NCI-H1417 (cell line): ENCODE measurements around the gene TOR2A.

Experiments
- DNase-seq, 3 experiments: peaks; one replicate each; lab custom pipeline; 2025; lab: John Stamatoyannopoulos, UW

Gene TOR2A

DNA sequence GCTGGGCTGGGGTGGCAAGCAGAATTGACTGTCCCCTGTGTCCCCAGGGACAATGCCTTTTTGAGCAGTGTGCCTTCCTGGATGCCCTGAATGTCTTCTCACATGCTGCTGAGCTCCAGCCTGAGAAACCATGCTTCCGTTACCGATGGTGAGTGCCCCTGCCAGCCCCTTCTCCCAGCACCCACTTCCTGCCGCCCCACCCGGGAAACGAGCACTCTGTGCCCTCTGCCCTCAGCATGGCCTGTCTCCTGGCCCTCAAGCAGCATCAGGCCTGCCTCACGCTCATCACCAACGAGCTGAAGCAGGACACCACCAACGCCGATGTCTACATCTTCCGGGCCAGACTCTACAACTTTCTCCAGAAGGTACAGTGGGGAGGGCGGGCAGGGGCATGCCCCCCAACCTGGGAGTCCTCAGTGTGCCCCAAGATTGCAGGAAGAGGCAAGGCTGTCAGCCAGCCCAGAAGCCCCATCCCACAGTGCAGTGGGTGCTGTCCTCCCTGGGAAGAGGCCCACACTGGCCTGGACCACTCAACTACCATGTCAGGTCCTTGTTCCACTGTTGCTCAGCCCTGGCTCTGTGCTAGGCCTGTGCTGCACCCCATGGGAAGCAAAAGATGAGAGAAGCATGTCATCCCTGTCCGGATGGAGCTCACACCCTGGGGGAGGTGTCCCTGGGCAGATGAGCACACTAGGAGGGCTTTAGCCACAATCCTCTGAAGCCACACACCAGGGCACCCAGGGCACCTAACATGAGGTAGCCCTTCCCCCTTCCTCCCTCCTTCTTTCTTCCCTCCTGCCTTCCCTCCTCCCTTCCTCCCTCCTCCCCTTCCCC, 14.8 kb downstream of the TOR2A start:
- peak in 2 of 3 experiments; percentile 47 to 48 for DNase-seq

DNA sequence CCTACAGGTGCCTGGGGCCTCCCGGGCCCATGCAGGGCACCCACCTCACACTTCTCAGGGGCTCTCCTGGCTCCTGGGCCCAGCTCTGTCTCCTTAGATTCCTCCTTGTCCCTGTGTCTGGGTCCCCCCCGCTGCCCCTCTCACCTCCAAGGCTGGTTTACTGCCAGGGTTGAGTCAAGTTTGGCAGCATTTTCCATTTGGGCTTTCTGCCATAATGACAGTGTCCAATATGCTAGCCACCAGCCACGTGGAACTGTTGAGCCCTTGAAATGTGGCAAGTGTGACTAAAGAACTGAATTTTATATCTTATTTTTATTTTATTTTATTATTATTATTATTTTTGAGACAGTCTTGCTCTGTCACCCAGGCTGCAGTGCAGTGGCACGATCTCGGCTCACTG, 17.3 kb downstream of the TOR2A start:
- DNase-seq = peak in 1 of 3 experiments; percentile 10

DNA sequence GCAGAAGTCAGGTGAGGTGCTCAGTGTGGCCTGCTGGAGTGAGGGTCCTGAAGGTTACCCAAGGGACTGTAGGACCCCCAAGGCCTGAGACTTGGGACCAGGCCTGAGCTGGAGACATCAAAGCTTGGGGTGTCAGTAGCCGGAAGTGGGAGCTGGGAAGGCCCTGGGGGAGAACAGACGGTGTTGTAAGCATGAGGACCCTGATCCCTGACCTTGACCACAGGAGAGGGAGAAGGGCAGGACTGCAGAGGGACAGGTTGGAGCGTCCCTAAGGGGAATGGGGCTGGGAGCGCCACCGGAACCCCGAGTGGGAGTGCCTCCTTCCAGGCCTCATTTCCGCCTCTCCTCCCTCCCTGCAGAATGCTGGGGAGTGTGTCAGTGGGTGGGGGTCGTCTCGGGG, 18.7 kb downstream of the TOR2A start:
- DNase-seq = no peak

DNA sequence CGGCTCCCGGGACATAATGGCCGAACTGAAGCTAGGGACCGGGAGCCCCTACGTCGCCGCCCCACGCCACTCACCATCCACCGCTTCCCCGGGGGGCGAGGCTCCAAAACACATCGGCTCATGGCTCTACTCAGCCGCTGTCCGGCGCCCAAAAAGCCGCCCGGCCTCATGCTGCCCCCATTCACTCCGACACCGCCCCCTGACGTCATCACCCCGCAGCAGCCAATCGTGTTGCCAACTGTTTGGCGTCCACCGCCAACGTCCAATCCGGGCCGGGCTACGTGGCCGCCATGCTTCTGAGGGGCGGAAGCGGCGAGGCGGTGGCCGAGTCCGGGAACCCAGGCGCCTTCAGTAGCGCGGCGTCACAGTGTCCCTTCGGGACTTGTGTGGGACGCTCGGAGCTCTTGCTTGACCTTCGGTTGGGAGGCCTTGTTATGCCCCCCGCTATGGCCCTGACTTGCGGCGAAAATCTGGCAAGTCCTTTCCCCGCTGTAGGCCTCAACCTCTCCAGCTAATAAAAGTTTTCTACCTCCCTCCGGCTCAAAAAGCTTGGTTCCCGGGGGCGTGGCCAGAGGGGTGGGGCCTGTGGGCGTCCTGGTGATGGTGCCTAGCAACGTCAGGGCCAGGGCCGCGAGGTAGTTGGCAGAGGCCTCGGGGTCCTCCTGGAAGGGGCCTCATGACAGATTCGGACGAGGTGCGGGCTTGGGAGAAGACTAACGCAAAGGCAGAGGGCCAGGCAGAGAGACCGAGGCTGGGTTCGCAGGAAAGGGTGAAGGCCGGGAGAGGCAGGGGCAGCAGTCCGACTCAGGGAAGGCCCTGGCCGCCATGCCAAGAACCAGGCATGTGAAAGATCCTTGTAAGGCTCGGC, 19.4 kb downstream of the TOR2A start, which contains the start of the genes PTRH1 and TTC16:
TSS of gene PTRH1 (minus strand) at position 194 of the 868 bp plus-strand sequence. CDS start at position 170, 24 bp downstream.
TSS of gene TTC16 (plus strand) at position 610 of the 868 bp plus-strand sequence. CDS start at position 677, 67 bp downstream.
- peak; percentile 88 to 98 (median 97) for DNase-seq

DNA sequence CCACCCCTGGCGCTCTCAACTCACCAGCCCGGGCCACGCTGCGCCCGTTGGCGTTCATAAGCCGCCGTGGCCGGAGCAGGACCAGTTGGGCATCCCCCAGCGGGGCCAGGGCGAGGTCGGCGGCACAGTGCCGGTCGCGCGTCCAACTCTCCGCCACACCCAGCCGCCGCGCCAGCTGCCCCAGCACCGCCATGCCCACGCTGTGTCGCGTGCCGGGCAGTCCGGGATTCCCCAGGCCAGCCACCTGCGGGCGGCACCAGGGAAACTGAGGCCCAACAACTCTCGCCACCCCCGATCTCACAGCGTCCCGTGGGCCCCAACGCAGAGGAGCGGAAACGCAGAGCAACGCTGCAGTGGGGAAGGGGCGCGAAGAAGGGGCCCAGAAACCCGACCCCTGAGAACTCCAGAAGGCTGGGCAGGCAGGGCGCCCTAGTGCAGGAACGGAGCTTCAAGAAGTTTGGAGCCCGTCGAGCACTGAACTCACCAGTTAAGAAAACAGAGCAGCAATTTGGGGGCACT, 20.1 kb downstream of the TOR2A start:
- no peak for DNase-seq

DNA sequence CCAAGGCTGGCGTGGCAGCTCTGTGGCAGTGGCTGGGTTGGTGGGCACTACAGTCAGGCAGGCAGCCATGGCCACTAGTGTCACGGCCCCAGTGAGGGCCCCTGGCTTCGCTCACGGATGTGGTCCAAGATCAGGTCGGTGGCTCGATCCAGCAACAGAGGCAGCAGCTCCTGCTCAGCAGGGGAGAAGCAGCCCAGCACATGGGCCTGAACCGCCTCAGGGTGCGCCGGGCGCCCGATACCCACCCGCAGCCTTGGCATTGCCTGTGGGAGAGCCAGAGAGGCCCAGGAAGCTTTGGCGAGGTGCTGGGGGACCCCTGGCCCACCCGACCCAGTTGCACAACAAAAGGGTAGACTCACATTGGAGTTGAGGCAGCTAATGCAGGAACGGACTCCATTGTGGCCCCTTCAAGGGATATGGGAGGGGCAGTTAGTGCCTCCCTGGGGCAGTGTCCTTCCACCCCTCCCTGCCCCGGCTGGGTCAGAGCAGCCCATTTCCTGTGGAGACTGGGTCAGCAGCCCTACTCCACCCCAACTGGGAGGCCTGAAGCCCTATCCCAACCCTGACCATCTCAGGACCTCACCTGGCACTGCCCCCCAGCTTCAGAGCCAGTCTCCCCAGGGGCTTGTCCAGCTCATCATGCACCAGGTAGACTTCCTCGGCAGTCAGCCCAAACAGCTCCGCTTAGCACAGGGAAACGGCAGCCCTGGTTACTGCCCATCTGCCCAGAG, 20.9 kb downstream of the TOR2A start:
- peak in 1 of 3 experiments; percentile 20 for DNase-seq

DNA sequence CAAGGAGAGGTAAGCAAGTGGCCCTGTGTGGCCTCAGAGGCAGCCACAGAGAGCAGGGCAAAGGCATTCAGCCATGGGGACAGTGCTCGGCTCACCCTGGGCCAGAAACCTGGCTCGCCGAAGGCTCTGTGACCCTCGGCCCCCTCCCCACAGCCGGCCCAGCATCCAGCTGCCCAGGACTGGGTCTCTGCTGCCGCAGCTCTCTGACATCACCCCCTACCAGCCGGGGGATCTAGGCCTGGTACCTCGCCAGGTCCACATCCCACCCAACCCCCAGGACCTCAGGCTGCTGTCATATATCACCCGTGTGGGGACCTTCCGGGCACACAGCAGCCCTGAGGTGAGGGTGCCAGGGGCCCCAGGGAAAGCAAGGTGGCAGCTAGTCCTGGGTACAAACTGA, 22.2 kb downstream of the TOR2A start:
- no peak for DNase-seq

DNA sequence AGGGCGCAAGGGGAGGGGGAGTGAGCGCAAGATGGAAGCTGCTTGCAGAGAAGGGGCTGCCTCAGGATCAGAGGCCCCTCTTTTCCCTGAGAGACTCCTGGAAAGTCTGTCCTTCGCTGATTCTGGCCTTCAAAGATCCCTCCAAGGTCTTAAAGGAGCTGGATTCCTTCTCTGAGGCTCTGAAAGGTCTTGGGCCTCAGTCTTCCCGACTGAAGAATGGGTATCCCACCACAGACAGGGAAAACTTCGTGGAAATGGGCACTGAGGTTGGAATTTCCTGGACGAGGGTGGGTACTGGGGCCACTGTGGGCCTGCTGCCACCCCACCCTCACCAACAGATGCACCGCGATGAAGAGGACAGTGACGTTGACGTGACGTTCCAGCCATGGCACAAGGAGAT, 22.7 kb downstream of the TOR2A start:
- no peak for DNase-seq

DNA sequence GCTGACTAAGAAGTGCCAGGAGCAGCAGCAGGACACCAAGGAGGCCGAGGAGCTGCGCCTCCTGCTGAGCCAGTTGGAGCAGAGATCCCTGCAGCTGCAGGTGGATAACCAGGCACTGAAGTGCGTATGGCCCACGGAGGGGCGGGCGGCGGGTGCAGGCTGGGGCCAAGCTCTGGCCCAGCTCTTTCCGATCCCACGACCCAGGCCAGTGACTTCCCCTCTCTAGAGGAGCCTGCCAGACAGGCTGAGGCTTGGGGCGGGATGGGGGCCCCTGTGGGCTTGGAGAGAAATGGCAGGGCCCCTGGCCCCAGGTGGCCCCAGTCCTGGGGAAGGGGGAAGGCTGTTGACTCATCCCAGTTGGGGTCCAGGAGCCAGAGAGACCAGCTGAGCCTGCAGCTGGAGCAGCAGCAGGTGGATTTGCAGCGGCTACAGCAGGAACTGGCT, 23.2 kb downstream of the TOR2A start:
- DNase-seq = peak in 2 of 3 experiments; percentile 93 to 96

DNA sequence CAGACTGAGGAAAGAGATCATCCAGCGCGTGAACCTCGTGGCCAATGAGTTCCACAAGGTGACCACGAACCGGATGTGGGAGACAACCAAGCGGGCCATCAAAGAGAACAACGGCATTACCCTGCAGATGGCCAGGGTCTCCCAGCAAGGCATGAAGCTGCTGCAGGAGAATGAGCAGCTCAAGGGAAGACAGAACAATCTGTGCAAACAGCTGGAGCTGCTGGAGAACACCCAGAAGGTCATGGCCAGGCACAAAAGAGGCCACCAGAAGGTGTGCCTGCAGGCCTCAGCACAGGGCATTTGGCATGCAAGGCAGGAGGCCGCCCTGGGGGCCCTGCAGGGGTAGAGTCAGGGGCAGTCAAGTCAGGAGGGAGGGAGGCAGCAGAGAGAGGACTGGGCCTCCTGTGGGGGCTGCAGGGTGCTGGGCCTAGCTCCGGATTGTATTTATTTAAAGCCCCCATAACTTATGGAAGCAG, 23.8 kb downstream of the TOR2A start:
- peak in 1 of 3 experiments; percentile 49 for DNase-seq

DNA sequence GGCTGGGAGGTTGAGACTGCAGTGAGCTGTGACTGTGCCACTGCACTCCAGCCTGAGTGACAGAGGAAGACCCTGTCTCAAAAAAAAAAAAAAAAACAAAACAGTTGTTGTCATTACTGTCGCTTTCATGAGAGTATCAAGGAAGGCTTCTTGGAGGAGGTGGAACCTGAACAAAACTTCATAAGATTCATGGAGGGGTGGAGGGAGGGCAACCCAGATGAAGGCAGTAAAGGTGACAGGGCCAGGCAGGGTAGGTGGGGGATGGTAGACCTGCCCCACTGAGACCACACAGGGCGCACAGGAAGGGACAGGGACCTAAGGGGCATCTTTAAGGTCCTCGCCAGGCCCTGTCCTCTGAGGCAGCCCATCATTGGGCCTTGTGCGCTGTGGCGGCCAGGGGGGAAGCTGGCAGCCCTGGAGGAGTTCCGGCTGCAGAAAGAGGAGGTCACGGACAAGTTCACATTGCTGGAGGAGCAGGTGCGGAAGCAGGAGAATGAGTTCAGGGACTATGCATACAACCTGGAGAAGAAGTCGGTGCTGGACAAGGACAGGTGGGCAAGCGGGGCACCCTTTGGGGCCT, 24.8 kb downstream of the TOR2A start:
- no peak for DNase-seq

DNA sequence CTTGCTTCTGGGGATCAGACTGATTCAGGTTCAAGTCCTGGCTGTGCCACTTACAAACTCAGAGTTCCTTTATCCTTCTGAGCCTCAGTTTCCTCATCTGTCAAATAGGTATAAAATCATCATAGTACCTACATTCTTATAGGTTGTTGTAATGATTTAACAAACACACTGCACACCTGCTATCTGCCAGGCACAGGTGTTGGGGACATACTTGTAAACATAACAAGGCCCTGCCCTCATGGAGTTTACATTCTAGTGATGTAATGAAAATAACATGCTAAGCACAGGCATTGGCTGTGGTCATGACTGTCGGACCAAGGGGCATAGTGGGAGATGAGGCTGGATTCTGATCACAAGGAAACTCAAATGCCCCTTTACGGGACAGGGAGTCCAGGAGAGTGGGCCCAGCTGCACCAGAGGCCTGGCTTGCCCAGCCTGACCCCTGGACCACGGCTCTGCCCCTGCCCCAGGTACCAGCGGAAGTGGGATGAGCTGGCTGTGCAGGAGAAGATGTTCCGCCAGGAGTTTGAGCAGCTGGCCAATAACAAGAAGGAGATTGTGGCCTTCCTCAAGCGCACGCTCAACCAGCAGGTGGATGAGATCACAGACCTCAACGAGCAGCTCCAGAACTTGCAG, 26.0 kb downstream of the TOR2A start:
- DNase-seq = no peak

DNA sequence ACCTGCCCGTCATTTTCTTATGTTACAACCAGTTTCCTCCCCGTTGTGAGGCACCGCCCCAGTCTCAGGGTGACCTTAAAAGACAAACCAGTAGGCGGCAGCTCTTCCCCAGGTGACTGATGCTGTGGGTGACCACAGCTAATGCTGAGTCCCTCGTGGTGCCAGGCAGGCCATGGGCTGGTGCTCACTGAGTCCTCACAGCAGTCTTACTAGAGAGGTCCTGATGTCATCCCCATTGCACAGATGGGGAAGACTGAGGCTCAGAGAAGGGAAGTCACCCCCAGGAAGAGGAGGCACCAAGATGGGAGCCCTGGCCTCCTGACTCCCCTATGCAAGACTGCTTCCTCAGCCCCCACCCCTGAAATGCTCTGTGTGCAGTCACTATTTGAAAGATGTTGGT, 27.3 kb downstream of the TOR2A start:
- no peak for DNase-seq

DNA sequence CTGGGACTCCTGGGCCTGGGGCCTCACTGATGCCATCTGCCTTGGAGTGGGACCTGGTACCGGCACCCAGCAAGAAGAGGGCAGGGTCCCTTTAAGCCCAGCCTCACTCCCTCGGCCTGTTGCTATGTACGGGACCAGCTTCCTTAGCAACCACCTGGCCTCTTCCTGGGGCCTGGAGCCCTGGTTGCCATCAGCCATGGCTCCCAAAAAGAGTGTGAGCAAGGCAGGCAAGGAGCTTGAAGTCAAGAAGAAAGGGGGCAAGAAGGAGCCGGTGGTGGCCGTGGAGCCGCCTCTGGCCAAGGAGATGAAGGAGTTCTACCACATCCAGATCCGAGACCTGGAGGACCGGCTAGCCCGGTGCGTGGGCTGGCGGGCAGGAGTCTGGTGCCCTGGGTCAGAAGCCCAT, 28.3 kb downstream of the TOR2A start, which contains the start of gene CFAP157:
TSS of gene CFAP157 (plus strand) at position 153 of the 406 bp plus-strand sequence. CDS start at position 197, 44 bp downstream.
- peak in 2 of 3 experiments; percentile 21 to 55 for DNase-seq

DNA sequence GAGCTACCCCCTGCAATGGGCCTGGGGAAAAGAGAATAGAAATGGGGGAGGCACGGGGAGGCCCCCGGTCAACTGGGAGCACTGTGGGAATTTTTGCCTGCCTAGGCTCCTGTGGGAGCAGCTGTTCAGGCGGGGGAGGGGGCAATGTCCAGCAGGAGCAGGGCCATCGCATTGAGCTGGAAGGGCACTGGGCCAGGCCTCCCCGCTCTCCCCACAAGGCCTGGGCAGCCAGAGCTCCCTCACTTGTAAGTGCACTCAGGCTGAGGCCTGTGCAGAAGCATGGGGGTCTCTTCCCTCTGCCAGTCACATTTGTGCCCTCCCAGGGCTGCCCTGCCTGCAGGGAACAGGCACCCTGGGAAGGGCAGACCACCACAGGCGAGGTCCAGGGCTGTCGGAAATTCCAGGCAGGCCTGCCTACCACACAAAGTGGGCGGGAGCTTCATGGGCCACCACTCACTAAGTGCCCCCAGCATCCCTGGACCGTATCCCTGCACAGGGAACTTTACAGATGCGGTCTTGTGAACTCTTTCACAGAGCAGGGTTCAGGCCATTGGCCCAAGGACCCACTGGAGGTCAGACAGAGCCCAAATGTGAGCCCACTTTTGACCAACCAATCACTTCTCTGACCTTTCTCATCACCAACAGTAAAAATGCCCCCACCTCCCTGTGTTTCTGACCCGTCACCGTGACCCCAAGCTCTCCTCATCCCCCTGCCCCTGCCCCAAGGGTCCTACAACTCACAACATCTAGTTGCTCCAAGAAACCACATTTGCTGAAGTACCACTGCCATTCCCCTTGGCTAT, 29.3 kb downstream of the TOR2A start:
- no peak for DNase-seq

DNA sequence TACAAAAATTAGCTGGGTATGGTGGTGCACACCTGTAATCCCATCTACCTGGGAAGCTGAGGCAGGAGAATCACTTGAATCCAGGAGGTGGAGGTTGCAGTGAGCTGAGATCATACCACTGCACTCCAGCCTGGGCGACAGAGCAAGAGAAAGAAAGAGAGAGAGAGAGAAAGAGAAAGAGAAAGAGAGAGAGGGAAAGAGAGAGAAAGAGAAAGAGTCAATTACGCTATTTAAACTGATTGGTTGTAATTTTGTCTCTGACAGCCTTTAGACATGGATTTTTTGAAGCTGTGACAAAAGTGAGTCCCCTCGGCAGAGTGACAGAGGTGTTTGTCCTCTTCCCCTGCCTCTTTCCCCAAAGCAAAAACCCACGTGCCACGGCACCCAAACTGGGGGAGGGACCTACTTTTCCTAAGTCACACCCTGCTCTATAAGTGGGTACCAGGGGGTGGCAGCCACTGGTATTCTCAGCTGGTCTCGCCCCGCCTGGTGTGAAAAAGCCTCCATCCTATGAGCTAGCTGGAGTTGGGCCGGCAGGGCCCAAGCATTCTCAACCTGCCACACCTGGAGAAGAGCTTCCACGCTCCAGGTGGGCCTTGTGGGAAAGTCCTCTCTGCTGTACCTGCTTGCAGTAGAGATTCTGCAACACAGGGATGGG, 31.7 kb downstream of the TOR2A start:
- DNase-seq = no peak

DNA sequence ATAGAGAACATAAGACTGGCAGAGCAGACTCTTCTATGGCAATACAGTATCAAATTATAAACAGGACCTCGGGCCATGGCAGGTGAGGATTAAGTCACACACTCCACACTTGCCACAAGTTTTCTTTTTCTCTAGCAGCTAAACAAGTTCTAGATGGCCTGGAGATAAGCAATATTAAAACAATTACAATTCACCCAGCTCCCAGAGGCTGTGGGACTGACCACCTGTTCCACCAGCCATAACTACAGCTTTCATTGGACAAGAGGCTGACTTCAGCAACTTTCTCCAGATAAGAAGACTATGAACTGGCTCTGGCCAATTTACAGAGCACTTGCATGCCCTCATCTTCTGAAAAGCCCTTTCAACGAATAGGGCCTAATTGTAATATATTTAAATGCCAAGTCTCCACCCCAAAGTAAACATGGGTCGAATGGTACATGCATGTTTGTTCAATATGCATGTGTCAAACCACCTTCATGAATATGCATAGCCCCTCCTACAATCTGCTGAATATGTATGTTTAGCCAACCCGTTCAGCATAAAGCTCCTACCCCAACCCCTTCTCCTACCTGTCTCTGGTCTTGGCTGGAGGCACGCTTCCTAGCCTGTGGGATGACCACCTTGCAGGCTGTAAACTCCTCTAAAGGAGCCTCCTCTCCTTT, 34.4 kb downstream of the TOR2A start:
- peak in 1 of 3 experiments; percentile 18 for DNase-seq

DNA sequence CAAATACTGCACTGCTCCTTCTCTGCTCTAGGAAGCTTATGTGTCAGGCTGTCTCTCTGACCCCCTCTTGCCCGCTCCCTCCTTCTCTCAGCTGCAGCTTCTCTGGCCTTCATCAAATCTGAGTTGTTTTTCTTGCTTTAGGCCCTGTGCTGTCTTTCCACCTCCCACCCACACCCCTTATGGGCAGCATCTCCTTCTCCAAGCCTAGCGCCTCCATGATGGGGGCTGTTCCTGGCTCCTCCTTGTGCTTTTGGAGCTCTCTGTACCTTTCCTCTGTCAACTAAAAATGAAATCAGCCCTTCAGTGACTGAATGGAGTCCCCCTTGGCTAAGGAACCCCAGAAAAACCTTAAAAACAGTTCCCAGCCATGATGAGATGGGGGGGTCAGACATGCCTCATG, 35.0 kb downstream of the TOR2A start:
- no peak for DNase-seq
